ENCODE results near the gene CLDN15.
"Not testable (repeated sequence)": the region's sequence is repeated elsewhere in the genome, so short reads cannot be mapped to it uniquely, and the experiment has no call there.

GRCh38 chr7:101280912-101281311 lies 43.3 kb upstream of the CLDN15 start:
- not testable (repeated sequence) for TF ChIP-seq TAF1, POLR2AphosphoS5, POU2F2 (IDR thresholded peaks at IDR 0.05; ENCODE audit: low read depth, low read length)
